Measurements from ENCODE around the gene ANAPC5.
"Not testable (repeated sequence)": the region's sequence is repeated elsewhere in the genome, so short reads cannot be mapped to it uniquely, and the experiment has no call there.

The ANAPC5 gene

GRCh38 chr12:121310231-121310630 is 42.0 kb downstream of the ANAPC5 start:
- not testable (repeated sequence) for DNase-seq

DNA sequence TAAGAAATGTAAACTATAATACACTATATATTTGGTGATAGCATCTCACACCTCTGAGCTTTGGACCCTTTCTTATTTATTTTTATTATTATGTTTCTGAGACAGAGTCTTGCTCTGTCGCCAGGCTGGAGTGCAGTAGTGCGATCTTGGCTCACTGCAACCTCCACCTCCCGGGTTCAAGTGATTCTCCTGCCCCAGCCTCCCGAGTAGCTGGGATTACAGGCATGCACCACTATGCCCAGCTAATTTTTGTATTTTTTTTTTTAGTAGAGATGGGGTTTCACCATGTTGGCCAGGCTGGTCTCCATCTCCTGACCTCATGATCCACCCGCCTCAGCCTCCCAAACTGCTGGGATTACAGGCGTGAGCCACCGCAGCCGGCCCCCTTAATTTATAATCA is 44.8 kb downstream of the ANAPC5 start:
- DNase-seq, result not testable (repeated sequence)

GRCh38 chr12:121304306-121304705 is 47.9 kb downstream of the ANAPC5 start:
- DNase-seq, result no peak

- no peak for DNase-seq
Measured at GRCh38 chr12:121301876-121302275, 50.3 kb downstream of the ANAPC5 start.

GRCh38 chr12:121300083-121300819 is 52.0 kb downstream of the ANAPC5 start:
- DNase-seq, result no peak

DNA sequence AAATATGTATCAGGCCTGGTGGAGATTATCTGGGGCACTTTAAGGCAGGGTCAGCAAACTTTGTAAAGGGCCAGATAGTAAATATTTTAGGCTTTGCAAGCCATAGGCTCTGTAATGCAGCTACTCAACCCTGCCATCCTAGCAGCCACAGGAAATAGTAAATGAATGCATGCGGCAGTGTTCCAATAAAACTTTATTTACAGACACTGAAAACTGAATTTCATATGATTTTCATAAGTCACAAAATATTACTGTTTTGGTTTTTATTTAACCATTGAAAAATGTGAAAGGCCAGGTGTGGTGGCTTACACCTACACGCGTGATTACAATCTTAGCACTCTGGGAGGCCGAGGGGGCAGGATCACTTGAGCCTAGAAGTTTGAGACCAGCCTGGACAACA is 52.5 kb downstream of the ANAPC5 start:
- DNase-seq, result no peak

- not testable (repeated sequence) for DNase-seq
Measured at GRCh38 chr12:121298411-121298810, 53.8 kb downstream of the ANAPC5 start.

GRCh38 chr12:121297435-121297991 is 54.7 kb downstream of the ANAPC5 start:
- DNase-seq, result peak; percentile 85

DNA sequence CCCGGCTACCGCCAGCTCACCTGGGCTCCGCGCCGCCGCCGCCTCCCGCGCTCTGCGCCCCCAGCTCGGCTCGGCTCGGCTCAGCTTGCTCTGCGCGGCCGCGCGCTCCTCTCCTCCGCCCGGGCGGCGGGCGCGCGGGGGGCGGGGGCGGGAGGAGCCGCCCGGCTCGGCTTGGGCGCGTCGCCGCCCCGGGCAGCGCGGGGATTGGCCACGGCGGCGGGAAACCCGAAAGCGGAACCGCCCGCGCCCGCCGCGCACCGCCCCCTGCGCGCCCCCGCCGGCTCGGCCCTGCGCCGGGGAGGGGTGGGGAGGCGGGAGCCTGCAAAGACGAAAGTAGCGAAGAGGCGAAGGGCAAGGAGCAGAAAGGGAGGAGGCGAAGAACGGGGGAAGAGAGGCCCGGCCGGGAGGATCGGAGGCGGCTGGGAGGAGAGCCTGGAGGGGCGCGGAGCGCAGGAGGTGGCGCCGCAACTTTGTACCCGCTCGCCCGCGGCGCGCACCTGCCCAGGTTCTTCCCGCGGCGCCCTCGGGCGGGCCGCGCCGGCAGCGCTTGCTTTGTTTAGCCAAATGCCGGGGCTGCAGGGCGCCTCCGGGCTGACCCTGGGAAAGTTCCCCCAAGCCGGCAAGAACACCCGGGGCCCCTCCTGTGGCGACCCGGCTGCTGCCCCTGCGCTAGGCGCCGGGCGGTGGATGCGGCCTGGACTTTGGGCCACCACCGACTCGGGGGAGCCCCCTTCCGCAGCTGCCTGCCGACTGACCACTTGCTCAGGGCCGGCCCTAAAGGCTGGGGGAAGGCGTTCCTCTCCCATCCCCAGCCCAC is 55.4 kb downstream of the ANAPC5 start, which contains the start of gene CAMKK2:
CAMKK2 (minus strand) TSS at position 92 of the 817 bp plus-strand sequence. CDS start 22,183 bp downstream, outside the sequence.
- peak; percentile 95 for DNase-seq

DNA sequence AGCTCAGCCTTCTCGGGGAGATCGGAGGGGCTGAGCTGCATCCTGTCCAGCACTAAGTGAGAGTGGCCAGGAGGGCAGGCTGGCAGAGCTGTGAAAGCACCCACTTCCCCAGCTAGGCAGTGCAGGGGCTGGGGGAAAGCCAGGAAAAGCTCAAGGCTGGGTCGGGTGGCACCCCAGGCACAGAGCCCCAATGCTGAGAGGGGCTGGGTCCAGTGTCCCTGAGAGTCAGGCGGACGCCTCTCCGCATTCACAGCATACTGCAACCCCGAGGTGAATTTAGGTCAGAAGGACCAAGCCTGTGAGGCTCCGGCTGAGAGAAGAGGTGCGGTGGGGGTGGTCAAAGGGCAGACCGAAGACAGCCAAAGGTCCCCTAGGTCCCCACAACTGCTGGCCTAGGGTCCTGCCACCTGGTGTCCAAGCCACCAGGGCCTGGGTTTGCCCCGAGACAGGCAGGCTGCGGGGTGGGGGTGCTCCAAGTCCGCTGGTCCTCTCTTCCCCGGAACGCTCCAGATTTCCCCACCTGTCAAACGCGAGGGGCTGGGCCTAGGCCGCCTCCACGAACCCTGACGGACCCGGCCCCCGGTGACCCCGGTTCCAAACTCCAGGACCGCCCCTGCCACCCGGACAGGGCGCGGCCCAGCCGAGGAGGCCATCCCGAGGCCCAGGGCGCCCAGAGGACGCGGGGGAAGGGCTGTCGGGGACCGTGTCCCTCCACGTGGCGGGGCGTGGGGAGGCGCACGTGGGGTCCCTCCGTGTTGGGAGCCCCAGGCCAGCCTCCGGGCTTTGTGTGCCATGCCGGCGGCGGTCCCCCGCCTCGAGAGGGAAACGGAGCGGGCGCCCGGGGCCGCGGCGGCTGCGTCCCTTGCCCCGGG is 56.2 kb downstream of the ANAPC5 start:
- DNase-seq, result peak; percentile 59

GRCh38 chr12:121295116-121295745 is 57.0 kb downstream of the ANAPC5 start:
- no peak for DNase-seq

GRCh38 chr12:121294151-121294889 is 57.9 kb downstream of the ANAPC5 start:
- no peak for DNase-seq

DNA sequence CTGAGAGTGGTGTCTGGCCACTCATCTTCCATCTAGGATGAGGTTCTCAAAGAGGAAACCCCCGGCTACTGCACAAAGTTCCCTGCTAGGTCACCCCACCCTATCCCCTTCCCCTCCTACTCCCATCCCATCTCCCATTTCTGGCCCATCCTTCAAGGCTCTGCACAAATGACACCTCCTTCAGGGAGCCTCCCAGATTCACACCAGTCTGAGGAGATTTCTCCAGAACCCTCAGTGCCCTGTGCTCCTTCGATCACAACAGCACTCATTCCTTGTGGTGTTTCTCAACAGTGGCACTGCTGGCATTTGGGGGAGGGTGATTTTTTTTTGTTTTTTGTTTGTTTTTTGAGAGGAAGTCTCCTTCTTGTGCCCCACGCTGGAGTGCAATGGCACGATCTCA is 58.6 kb downstream of the ANAPC5 start:
- no peak for DNase-seq

DNA sequence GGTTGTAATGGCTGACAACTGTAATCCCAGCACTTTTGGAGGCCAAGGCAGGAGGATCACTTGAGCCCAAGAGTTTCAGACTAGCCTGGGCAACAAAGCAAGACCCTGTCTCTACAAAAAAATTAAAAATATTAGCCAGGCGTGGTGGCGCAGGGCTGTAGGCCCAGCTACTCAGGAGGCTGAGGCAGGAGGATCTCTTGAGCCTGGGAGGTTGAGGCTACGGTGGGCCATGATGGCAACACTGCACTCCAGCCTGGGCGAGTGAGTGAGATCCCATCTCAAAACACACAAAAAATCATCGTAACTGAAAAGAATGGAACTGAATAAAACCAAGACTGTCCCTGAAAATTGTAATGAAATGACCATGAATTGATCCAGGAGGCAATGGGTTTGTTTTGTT is 61.8 kb downstream of the ANAPC5 start:
- no peak for DNase-seq

DNA sequence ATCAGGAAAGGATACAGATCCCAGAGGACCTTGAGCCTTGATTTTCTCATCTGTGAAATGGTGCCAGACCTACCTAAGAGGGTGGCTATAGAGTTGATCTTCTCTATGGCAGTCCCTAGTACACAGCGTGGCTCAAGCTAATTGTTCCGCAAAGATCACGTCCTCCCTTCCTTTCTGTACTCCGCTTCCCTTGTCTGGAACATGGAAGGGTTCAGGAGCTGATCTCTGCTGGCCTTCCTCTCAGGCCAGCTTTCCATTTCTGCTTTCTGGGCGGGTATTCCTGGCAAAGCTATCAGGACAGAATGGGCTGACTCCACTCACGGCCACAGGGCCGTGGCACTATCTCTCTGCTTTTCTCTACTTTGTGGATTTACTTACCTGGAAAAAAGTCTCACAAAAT is 62.2 kb downstream of the ANAPC5 start:
- DNase-seq, result no peak

DNA sequence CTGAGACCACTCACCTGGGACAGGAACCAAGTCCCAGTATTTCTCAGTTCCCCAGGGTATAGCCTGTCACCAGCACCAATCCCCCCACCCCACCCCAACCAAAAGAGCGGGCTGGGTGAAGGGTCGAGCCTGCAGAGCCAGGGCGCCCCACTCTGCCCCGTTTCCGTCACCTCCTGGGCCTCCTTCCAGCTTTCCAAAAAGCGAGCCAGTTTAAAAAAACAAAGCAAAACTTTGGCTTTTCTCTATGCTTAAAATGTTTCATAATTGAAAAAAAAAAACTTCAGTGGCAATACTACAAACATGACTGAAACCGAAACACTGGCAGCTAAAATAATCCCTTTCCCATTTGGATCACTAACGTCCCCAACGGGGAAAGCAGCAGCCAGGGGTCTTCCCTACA is 63.2 kb downstream of the ANAPC5 start:
- DNase-seq, result peak; percentile 21

DNA sequence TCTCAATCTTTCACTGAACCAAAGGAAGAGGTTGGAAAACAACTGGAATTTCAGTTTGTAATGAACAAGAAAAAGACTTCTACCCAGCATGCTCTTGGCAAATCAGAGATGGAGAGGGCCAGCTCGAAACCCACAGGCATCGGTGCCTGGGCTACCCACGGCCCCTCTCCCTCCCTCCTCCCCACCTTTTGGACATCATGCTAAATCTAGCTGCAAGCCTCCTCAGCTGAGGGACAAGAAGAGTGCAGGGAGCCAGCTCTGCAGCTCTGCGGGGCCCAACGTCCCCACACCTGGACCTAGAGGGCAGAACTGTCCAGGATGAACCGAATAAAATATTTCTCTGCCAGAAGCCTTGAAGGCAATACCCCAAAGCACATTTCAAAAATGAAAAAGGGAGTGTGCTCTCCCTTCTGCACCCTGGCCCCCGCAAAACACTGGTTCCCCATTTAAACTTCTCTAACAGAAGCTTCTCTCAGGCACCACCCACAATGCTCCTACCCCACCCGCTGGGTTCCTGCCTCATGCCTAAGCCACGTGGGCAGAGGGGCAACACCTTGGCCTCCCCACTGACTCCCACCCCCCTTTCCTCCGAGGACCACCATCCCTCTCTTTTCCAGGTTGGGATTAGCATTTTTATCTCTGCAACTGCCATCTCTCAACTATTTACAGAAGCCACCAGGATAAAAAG is 63.9 kb downstream of the ANAPC5 start:
- no peak for DNase-seq

DNA sequence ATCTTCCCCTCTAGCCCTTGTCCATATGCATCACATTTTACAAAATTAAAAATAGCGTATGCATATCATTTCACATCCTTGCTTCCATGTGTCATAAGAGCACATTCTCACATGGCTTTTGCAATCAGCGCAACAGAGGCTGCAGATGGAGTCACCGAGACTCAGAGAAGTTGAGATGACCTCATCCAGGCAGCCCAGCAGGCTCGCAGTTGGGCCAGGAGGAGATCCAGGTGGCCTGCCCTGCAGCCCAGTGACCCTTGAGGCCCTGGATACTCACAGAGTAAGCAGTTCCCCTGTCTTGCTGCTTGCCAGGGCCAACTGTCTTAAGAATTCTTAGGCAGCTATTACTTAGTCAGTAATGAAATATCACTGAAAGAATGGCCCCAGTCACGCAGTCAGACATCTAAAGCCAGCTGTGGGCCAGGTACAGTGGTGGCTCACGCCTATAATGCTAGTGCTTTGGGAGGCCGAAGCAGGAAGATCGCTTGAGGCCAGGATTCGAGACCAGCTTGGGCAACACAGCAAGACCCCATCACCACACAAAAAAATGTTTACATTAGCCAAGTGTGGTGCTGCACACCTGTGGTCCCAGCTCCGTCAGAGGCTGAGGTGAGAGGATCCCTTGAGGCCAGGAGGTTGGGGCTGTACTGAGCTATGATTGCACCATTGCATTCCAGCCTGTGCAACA is 64.8 kb downstream of the ANAPC5 start:
- DNase-seq, result no peak

DNA sequence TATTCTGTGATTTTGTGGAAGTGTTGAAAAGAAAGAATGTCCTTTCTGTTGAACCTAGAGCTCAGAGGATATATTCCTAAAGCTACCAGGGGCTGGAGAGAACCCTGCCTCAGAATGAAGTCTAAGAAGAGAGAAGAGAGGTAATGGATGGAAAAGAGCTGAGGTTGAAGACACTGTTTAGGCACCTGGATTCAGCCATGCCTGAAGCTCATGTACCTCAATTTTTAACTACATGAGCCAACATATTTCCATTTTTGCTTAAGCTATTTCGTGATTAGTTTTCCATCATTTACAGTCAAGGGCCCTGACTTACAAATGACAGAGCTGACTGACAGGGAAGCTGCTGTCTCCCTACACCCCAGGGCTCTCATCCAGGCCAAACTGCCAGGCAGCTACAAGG is 66.4 kb downstream of the ANAPC5 start:
- no peak for DNase-seq

All from eye (tissue), 1 donor.